ENCODE measurements around the gene ITGAD.
"Not testable (repeated sequence)": the region's sequence is repeated elsewhere in the genome, so short reads cannot be mapped to it uniquely, and the experiment has no call there.

GRCh38 chr16:31439023-31439422, 45.9 kb downstream of the ITGAD start:
- TF ChIP-seq POLR2A (IDR thresholded peaks at IDR 0.05; ENCODE audit: extremely low read depth, insufficient read length); CTCF (IDR thresholded peaks at IDR 0.05; ENCODE audit: low read depth, low read length); MYC (IDR thresholded peaks at IDR 0.05; ENCODE audit: low read depth, low read length): not testable (repeated sequence)
